CMK (cell line): ENCODE measurements around the gene SGTA.
"Not testable (repeated sequence)": the region's sequence is repeated elsewhere in the genome, so short reads cannot be mapped to it uniquely, and the experiment has no call there.

Experiments used
- DNase-seq: peaks from one replicate; pipeline ENCODE4 v3.0.0-alpha.2; 2010; ENCODE audit warnings: low read depth

SGTA gene

DNA sequence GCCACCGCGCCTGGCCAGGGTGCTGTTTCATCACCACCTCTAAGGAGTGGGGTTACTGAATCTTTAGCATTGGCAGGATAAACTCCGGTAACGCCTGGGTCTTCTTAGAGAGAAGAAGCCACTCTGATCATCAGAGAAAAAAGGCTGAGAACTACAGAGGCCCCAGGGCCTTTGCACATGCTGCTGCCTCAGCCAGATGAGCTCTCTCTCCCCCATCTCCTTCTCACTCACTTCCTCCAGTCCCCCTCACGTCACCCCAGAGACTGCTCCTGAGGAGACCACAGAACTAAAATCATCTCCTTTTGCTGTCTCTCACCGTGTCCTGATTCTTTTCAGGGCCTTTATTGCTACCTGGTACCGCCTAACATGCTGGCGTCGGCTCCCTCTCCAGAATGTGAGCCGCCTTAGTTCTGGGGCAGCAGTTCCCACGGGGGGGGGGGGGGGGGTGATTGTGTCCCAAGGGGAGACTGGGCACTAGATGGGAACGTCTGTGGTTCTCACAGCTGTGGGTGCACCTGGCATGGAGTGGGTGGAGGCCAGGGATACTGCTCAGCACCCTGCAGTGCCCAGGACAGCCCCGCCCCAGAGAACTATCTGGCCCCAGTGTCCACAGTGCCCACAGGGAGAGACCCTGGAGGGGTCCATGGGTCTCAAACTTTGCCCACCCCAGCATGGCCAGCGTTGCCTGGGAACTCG, 56.8 kb downstream of the SGTA start:
- DNase-seq, result no peak

DNA sequence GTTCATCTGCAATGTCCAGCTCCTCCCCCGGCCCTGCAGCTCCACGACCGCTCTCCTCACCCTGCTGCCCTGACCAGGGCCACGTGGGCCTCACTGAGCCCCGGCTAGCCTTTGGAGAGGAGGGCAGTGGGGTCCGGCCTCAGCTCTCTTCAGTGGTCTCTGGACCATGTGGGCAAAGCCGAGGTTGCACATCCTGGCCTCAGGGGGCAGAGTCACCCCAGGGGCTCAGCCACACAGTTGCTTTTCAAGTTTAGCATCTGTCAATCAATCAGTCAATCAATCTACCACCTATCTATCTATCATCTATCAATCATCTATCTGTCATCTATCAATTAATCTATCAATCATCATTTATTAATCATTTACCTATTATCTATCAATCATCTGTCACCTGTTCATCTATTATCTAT, 58.9 kb downstream of the SGTA start:
- DNase-seq, result no peak

DNA sequence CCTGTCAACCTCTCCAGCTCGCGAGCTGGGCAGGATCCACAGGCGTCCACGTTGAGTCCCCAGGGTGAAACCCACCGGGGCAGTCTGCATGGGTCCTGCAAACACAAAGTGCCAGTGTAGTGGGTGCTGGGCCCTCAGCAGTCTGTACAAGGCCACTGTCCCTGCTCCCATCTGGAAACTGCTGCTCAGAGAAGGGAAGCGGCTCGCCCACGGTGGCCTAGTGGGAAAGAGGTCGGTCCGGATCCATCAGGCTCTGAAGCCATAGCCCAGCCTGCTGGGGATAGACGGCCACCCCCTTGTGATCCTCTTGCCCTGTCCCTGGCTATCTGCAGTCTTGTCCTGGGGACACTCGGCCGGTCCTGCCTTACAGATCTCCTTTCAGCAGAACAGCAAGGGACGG, 59.3 kb downstream of the SGTA start:
- no peak for DNase-seq

DNA sequence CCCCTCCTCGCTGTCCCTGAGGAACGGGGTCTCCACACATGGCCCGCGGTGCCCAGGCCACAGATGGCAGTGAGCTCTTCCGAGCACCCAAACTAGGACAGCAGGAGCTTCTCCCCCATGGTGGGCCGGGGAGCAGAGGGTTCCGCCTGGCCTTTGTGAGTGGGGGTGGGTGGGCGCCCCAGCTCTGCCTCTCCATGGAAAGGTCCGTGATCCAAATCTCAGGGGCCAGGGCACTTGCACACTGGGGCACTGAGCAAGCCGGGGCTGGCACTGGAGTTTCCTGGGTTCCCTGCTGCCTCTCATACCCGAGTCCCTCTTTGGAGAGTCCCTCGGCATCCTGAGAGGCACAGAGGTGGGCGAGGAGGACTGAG, 59.7 kb downstream of the SGTA start:
- DNase-seq, result no peak

DNA sequence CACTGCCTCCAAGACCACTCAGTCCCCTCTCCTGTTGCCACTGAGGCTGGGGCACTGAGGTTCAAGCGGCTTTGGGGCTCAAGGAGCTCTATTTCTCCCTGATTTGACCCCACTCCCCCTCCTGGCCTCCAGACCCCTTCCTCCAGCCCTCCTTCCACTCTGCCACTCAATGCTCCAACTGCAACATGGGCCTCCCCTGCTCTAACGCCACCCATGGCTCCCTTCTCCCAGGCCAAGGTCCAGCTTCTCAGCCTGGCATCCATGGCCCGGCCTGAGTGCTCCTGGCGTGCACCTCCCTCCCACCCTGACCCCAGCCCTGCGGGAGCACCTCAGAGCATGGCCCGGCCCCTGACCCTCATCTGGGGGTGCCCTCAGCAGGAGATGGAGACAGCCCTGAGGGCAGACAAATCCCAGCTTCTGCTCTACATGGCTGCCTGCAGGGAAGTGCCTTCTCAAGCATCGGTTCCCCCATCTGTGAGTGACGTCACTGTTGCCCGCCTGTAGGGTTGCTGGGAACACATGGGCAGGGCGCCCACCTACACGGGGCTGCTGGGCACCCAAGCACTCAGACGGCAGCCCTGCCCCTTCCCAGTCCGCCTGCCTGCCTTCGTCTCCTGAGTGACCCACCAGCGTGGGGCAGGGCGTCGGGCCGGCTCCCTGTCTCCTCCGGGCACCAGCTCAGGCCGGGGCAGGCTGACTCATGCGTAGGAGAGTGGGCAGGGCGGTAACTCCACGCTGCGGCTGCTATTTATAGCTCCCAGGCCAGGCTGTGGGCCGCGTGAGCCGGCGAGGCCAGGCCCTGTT, 60.3 kb downstream of the SGTA start:
- DNase-seq, result no peak

DNA sequence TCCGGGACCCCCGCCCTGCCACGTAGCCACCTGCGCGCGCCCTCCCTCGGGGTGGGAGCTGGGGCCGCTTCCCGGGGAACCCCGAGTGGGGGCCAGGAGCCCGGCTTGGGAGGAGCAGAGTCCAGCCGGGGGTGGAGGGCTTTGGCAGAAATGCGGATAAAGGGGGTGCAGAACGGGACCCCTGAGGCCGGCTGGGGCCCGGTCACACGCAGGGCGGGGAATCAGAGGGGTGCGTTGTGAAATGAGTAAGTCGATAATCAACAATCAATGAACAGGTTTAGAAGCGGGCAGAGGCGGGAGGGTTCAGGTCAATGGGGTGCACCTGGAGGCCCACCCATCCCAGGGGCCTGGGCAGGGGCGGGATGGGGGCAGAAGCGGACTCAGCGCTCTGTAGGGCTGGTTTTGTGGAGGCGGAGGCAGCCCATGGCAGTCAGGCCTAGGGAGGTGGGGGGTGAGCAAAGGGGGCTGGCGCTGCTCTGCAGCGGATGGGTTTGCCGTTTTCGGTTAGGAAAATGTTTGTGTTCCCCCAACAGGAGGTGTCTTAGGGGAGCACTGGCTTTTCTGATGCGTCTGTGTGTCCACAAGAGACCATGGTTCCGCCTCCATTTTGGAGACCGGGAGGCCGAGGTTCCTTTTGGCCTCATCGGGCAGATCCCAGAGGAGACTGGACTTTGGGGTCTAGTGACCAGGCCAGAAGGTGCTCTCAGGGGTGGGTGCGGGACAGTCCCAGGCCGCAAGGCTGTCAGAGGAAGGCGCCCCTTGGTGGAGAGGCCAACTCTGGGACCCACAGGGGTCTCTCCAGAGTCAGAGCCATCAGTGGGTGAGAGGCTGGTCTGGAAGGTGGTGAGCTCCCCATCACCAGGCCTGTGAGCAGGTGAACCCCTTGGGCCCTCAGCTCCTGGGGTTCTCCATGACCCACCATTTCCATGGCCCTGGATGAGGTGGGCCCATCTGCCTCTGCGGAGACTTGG, 61.2 kb downstream of the SGTA start:
- DNase-seq, result no peak

DNA sequence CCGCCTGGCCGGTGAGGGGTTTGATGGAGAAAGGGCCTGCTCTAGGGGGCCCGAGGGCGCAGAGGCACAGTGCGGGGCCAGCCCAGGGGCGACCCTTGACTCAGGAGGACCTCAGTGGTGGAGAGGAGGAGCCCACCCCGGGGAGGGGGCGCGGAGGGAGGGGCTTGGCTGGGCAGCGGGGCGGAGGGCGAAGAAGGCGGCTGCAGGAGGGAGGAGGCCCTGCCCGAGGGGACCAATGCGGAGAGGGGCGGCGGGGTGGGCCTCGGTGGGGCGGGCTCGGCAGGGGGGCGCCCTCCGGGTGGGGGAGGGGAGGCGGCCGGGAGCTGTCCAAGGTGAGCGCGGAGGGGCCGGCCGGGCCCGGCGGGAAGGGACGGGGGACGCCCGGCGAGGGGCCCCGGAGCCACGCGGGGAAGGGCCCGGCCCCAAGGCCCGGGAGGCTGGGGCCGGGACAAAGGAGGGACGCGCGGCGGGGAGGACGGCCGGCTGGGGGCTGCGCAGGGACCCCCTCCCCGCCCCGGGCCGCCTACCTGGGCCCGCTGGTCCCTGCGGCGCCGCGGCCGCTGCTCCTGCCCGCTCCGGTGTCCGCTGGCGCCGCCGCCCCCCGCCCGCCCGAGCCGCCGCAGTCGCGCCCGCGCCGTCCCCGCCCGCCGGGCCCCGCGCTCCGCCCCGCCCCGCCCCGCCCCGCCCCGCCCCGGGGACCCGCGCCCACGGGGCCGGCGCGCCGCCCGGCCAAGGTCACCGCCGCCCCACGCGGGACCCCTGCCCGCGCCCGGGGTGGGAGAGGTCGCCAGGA, 62.1 kb downstream of the SGTA start, which contains the start of gene DIRAS1:
DIRAS1 (minus strand) TSS at position 596 of the 793 bp plus-strand sequence. CDS start 3,566 bp downstream, outside the sequence.
- no peak for DNase-seq

DNA sequence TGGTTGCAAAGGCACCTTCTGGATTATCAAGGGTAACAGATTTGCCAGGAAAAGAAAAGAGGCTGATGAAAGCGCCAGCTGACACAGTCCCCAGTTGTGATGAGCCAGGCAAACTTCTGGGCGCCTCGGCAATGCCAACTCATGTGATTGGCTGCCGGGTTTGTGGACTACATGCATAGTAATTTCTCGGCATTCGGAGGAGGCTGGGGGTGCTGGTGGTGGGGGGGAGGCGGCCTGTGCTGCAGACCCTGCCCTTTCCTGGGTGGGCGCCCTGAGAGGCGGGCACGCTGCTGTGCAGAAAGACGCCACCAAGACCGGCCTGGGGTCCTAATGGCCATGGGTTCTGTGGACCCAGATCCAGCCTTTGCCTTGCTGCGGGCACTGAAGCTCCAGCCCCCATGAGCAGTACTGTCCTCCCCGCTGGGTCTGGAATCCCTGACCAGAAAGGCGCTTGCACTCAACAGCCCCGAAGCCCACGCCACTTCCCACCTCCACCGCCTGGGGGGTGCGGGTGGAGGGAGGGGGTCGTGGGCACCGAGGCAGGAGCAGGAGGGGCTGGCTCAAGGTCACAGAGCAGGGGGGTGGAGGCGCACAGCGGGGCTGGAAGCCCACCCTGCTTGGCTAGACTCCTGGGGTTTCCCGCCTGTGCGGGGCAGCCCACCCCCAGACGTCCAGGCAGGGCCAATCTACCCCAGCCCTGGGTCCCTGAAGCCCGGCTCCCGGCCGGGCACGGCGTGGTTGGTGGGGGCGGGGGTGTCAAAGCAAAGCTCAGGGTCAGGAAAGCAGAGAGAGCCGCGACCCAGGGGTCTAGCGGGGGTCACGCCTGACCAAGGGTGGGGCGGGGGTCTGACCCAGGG, 62.9 kb downstream of the SGTA start:
- no peak for DNase-seq

DNA sequence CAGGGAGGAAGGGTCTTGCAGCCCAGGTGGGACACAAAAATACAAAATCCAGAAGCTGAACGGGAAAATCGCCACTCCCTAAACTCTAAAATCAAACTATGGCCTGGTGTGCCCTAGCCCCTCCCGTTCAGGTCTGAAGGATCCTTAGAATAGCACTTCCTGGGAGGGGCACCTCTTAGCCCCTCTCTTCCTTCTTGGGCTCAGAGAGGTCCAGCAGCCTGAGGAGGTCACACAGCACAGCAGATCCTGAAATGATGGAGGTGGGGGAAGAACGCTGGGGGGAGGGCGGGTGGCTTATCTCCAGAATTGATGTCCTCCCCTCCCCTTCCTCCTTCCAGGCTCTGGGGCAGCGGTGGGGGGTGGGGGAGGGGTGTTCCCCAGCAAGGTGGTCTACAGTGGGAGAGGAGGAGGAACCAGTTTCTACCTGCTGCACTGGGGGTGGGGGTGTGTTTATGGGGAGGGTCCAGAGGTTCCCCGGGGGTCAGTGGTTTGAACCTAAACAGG, 63.8 kb downstream of the SGTA start:
- no peak for DNase-seq

DNA sequence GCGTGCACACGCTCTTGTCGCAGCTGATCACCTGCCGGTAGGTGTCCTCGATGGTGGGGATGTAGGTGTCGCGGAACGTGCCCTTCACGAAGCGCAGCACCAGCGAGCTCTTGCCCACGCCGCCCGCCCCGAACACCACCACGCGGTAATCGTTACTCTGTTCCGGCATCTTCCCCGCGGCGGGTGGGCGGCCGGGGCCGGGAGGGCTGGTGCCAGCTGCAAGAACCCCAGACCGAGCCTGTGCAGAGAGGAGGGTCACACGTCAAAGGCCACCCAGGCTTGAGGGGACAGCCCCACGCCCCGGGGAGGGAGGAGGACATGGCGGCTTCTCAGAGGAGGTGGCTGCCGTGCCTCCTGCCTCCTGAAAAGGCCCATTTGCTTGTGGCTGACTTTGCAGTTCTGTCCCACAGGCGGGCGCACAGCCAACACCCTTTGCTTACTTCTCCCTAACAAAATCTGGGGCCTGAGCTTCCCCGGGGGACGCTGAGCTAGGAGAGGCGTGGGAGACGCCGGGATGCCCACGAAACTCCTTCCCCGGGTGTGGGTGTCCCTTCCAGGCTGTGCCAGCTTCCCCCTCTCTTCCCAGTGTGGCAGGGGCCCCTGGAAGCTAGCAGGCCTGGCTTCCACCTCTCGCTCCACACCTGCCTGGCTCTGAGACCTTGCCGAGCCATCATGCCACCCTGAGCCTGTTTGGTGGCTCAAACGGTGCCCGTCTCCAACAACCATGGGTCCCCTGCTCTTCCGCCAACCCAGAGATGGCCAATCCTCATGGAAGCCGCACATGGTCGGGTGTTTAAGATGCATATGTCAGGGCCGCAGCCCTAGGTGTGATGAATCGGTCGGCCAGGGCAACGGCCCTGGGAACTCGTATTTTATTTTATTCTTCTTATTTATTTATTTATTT, 65.2 kb downstream of the SGTA start:
- no peak for DNase-seq

DNA sequence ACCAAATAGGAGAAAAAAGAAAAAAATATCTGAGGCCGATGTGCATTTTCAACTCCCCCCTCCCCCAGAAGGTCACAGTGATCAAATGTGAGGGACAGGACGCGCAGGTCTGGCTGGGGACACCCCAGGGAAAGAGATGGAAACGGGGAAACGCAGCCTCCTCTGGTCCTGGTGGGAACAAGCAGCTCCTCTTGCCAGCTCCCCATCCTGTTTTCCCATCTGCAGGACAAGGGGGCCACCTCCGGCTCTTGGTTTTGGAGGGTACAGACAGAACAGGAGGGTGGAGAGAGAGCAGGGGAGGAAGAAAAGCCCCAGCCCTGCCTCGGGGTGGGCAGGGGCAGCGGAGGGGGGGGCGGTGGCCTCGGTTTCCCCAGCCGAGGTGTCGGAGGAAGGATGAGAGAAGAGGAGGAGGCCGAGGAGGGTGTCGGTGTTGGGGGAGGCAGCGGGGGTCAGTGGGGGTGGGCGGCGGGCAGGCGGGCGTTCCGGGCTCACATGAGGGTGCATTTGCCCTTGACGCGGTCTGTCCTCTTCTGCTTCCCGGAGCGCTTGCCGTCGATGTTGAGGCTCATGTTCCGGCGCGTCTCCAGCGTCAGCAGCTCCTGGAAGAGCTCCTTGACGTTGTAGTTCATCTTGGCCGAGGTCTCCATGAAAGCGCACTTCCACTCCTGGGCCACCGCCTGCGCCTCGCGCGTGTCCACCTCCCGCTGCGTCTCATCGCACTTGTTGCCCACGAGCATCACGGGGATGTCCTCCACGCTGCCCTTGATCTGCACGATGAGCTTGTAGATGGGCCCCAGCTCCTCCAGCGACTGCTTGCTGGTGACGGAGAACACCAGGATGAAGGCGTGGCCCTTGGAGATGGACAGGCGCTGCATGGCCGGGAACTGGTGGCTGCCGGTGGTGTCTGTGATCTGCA, 66.1 kb downstream of the SGTA start:
- DNase-seq, result no peak

DNA sequence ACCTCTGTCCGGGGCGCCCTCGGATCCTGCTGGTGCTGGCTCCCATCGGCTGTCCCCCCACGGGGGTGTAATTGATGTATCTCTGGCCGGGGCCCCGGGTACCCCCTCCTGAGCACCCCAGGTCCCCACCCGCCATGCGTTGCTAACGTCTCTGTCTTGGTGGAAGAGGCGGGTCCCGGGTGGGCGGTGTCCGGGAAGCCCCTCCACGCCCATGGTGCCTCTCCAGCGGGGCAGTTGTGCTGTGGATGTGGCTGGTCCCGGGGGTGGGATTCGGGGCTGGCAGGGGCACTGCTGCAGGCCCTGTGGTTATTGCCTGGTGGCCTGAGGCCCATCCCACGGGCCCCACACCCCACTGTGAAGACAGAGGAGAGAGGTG, 66.8 kb downstream of the SGTA start:
- no peak for DNase-seq

DNA sequence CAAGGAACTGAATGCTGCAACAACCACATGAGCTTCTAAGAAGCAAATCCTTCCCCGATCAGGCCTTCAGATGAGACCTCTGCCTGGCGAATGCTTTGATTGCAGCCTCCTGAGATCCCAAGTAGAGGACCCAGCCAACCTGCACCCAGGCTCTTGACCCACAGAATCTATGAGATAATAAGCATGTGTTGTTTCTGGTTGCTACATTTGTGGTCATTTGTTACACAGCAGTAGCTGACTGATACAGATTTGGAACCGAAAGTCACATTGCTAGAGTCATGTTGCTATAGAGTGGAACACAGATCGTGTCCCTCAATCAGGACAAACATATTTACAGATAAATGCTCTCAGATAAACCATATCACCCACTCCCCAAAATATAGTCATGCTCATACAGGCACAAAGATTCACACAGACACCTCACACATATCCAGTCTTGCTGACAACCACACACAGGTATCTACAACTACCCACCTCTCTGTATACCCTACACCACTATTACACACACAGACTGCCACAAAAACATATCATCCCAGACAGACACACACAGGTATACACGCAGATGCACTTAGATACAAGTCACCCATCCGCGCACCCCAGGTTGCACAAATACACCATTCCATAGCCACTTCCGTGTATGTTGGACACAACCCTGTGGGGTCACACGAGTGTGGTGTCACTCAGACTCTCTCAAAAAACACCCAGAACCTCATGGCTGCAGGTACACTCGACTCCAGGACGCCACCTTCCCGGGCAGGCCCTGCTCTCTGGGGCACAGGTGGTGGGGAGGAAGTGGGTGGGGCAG, 67.4 kb downstream of the SGTA start:
- no peak for DNase-seq

DNA sequence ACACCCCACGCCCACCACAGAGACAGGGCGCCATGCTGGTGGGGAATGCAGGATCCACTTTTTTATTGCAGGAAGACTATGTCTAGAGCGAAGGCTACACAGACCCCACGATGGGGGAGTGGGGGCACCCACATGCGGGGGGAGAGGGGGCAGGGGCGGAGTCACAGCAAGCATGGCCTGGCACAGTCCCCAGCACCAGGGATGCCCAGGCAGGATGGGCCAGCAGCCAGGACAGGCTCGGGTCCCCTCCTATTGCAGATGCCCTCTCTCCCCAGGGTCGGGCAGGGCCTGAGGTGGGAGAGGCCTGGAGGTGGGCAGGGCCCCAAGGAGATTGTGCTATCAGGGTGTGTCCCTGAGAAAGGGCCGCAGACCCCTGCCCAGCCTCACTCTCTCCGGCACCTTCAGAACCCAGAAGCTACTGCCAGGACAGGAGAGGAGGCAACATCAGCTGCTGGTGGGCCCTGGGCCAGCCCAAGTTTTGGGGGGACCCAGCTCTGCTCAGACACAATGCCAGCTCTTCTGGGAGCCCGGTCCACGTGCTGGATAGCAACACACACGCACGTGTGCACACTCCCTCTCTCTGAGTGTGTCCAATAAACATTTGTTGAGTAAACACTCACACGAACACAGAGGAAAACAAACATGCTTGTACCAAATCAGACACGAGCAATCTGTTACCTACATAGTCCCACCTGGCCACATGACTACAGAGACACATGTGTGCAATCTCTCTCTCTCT, 68.4 kb downstream of the SGTA start:
- no peak for DNase-seq

DNA sequence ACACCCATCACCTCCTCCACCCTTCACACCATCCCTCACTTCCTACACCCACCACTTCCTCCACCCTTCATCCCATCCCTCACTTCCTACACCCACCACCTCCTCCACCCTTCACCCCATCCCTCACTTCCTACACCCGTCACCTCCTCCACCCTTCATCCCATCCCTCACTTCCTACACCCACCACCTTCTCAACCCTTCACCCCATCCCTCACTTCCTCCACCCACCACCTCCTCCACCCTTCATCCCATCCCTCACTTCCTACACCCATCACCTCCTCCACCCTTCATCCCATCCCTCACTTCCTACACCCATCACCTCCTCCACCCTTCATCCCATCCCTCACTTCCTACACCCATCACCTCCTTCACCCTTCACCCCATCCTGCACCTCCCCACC, 69.0 kb downstream of the SGTA start:
- not testable (repeated sequence) for DNase-seq

DNA sequence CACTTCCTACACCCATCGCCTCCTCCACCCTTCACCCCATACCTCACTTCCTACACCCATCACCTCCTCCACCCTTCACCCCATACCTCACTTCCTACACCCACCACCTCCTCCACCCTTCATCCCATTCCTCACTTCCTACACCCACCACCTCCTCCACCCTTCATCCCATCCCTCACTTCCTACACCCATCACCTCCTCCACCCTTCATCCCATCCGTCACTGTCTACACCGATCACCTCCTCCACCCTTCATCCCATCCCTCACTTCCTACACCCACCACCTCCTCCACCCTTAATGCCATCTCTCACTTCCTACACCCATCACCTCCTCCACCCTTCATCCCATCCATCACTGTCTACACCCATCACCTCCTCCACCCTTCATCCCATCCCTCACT, 69.9 kb downstream of the SGTA start:
- DNase-seq, result not testable (repeated sequence)

DNA sequence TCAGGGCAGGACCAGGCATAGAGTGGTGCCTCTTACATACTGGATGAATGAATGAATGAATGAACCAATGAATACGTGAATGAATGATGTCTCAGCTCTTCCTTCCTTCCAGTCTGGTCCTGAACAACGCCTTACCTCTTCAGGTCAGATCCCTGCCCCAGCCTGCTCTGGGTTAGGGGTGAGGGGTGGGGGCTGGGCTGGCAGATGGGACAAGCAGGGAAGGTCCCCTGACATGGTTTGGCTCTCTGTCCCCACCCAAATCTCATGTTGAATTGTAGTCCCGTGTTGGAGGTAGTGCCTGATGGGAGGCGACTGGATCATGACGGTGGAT, 71.2 kb downstream of the SGTA start:
- DNase-seq, result no peak
